Measurements from ENCODE around the gene DEPDC4.
"Not testable (repeated sequence)": the region's sequence is repeated elsewhere in the genome, so short reads cannot be mapped to it uniquely, and the experiment has no call there.

The DEPDC4 gene

GRCh38 chr12:100266835-100267602, at the start of gene DEPDC4, which contains the start of gene SCYL2:
TSS of gene DEPDC4 (minus strand) at chr12:100267079. CDS start at chr12:100267076, 3 bp downstream.
TSS of gene SCYL2 (plus strand) at chr12:100267177. CDS start at chr12:100282971, 15,794 bp downstream.
- DNase-seq (ENCODE audit: low read depth): peak; percentile 90

- no peak for DNase-seq (ENCODE audit: low read depth)
Observed at GRCh38 chr12:100311317-100311716, 44.4 kb upstream of the DEPDC4 start.

GRCh38 chr12:100308138-100308537, 41.3 kb upstream of the DEPDC4 start:
- not testable (repeated sequence) for DNase-seq (ENCODE audit: low read depth)

GRCh38 chr12:100304334-100304733, 37.5 kb upstream of the DEPDC4 start:
- DNase-seq (ENCODE audit: low read depth): not testable (repeated sequence)

- DNase-seq (ENCODE audit: low read depth): no peak
Observed at GRCh38 chr12:100303831-100304230, 37.0 kb upstream of the DEPDC4 start.

- DNase-seq (ENCODE audit: low read depth): no peak
Observed at GRCh38 chr12:100302081-100302480, 35.2 kb upstream of the DEPDC4 start.

- DNase-seq (ENCODE audit: low read depth): peak; percentile 10
Observed at GRCh38 chr12:100295764-100296555, 29.1 kb upstream of the DEPDC4 start.

- DNase-seq (ENCODE audit: low read depth): not testable (repeated sequence)
Observed at GRCh38 chr12:100294366-100294765, 27.5 kb upstream of the DEPDC4 start.

GRCh38 chr12:100293017-100293416, 26.1 kb upstream of the DEPDC4 start:
- no peak for DNase-seq (ENCODE audit: low read depth)

- DNase-seq (ENCODE audit: low read depth): no peak
Observed at GRCh38 chr12:100290016-100290415, 23.1 kb upstream of the DEPDC4 start.

GRCh38 chr12:100289038-100289437, 22.2 kb upstream of the DEPDC4 start:
- no peak for DNase-seq (ENCODE audit: low read depth)

GRCh38 chr12:100284556-100284955, 17.7 kb upstream of the DEPDC4 start:
- DNase-seq (ENCODE audit: low read depth): not testable (repeated sequence)

- no peak for DNase-seq (ENCODE audit: low read depth)
Observed at GRCh38 chr12:100279607-100280244, 12.8 kb upstream of the DEPDC4 start.

GRCh38 chr12:100279159-100279558, 12.3 kb upstream of the DEPDC4 start:
- DNase-seq (ENCODE audit: low read depth): no peak

GRCh38 chr12:100274291-100274690, 7.4 kb upstream of the DEPDC4 start:
- no peak for DNase-seq (ENCODE audit: low read depth)

GRCh38 chr12:100273782-100274181, 6.9 kb upstream of the DEPDC4 start:
- DNase-seq (ENCODE audit: low read depth): no peak

- no peak for DNase-seq (ENCODE audit: low read depth)
Observed at GRCh38 chr12:100268835-100269564, 2.1 kb upstream of the DEPDC4 start.

- no peak for DNase-seq (ENCODE audit: low read depth)
Observed at GRCh38 chr12:100267603-100268281, 863 bp upstream of the DEPDC4 start.

GRCh38 chr12:100266585-100266834, 369 bp downstream of the DEPDC4 start:
- no peak for DNase-seq (ENCODE audit: low read depth)

GRCh38 chr12:100265732-100266584, 921 bp downstream of the DEPDC4 start:
- DNase-seq (ENCODE audit: low read depth): no peak

- DNase-seq (ENCODE audit: low read depth): not testable (repeated sequence)
Observed at GRCh38 chr12:100265107-100265506, 1.8 kb downstream of the DEPDC4 start.
